MM.1S (cell line): ENCODE data around the gene ZNF436.

ENCODE experiments used
- EZH2 ChIP-seq: fragments of 300-600 bp; sonication (generic); optimal IDR thresholded peaks from 2 replicates; pipeline ENCODE3; 2017; ENCODE audit warnings: low read depth, mild to moderate bottlenecking, antibody characterized with exemption, low read length, mixed read lengths
- EZH2phosphoT487 ChIP-seq: fragments of 300-600 bp; sonication (generic); IDR thresholded peaks from 2 replicates; pipeline ENCODE4 v1.6.1; 2018; ENCODE audit warnings: antibody characterized with exemption, low read length
- TF ChIP-seq, protein P1 (sequence below): fragments of 300-600 bp; sonication (generic); IDR thresholded peaks from 2 replicates; pipeline ENCODE4 v1.5.1; 2016; ENCODE audit warnings: antibody characterized with exemption, low read length, mixed read lengths

DNA sequence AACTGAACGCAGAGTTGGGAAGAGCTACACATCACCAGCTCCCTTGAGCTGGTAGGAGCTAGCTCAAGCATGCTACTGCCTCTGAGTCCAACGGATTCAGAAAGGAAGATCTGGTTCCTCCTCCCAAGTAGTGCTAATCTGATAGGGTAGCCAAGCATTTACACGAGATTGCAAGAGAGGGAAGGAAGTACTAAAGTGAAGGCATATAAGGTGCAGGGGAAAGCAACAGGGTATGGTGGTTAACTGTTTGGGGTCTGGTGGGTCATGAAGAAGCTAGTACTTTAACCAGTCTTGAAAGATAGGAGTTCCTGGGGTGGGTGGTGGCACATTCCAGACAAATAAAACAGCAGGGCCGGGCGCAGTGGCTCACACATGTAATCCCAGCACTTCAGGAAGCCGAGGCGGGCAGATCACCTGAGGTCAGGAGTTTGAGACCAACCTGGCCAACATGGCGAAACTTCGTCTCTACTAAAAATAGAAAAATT is 20.2 kb upstream of the ZNF436 start:
- TF ChIP-seq, protein P1, sequence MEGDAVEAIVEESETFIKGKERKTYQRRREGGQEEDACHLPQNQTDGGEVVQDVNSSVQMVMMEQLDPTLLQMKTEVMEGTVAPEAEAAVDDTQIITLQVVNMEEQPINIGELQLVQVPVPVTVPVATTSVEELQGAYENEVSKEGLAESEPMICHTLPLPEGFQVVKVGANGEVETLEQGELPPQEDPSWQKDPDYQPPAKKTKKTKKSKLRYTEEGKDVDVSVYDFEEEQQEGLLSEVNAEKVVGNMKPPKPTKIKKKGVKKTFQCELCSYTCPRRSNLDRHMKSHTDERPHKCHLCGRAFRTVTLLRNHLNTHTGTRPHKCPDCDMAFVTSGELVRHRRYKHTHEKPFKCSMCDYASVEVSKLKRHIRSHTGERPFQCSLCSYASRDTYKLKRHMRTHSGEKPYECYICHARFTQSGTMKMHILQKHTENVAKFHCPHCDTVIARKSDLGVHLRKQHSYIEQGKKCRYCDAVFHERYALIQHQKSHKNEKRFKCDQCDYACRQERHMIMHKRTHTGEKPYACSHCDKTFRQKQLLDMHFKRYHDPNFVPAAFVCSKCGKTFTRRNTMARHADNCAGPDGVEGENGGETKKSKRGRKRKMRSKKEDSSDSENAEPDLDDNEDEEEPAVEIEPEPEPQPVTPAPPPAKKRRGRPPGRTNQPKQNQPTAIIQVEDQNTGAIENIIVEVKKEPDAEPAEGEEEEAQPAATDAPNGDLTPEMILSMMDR = no peak
- TF ChIP-seq EZH2phosphoT487 (no peak), EZH2 (no peak)
